OCI-LY7 (cell line): ENCODE results near the gene TM4SF4. TPM values are rescaled to one million over a fixed set of nuclear protein-coding genes. Genes with fewer than 3 reads are reported as not detected.

Experiments
- BruUV-seq: library from RNA; stranded (reverse); fragments of 400-500 nt; replicated peaks from 2 replicates; lab custom pipeline; 2021; lab: Mats Ljungman, UMichigan
- CTCF ChIA-PET: fragments of 300-600 bp; sonication (Branson Sonifier 250); formaldehyde crosslinking; loops from one replicate; lab custom pipeline; 2022; ENCODE audit warnings: antibody characterized with exemption; ENCODE audit not compliant: unreplicated experiment; lab: Charles Lee
- POLR2A ChIA-PET: fragments of 300-600 bp; sonication (Branson Sonifier 250); formaldehyde crosslinking; loops from one replicate; lab custom pipeline; 2022; ENCODE audit warnings: antibody characterized with exemption; lab: Charles Lee
- DNase-seq: peaks from one replicate; pipeline ENCODE4 v3.0.0-alpha.2; 2015; ENCODE audit warnings: low spot score
- H2AFZ ChIP-seq: fragments of 200-600 bp; sonication (generic), shearing (Covaris generic); 2 replicates; pipeline ENCODE4 v1.6.1; 2014; ENCODE audit warnings: mild to moderate bottlenecking, antibody characterized with exemption, low read length, moderate library complexity
- H3K27ac ChIP-seq: fragments of 200-600 bp; sonication (generic); 2 replicates; pipeline ENCODE4 v1.5.1; 2014; ENCODE audit warnings: mixed run types, low read depth, mild to moderate bottlenecking, moderate library complexity, low read length, inconsistent platforms; ENCODE audit not compliant: poor library complexity, severe bottlenecking
- H3K36me3 ChIP-seq: fragments of 200-600 bp; sonication (generic); 2 replicates; pipeline ENCODE4 v1.6.1; 2014; ENCODE audit warnings: mild to moderate bottlenecking, antibody characterized with exemption, low read length, moderate library complexity, mixed read lengths; ENCODE audit not compliant: insufficient read depth
- H3K4me1 ChIP-seq: fragments of 200-600 bp; sonication (generic); 2 replicates; pipeline ENCODE4 v1.5.1; 2014; ENCODE audit warnings: mild to moderate bottlenecking, low read length; ENCODE audit not compliant: insufficient read depth, poor library complexity, severe bottlenecking
- H3K4me2 ChIP-seq: fragments of 200-600 bp; sonication (generic); 2 replicates; pipeline ENCODE4 v1.6.1; 2014; ENCODE audit warnings: mild to moderate bottlenecking, low read length
- H3K4me3 ChIP-seq: fragments of 200-600 bp; sonication (generic); 2 replicates; pipeline ENCODE4 v1.5.1; 2014; ENCODE audit warnings: mild to moderate bottlenecking, low read depth, low read length; ENCODE audit not compliant: poor library complexity, severe bottlenecking
- H3K79me2 ChIP-seq: fragments of 200-600 bp; sonication (generic); 2 replicates; pipeline ENCODE4 v1.6.1; 2016; ENCODE audit warnings: low read depth, mild to moderate bottlenecking, low read length, moderate library complexity, mixed read lengths; ENCODE audit not compliant: insufficient read depth
- H3K9me2 ChIP-seq: fragments of 200-600 bp; sonication (generic); 2 replicates; pipeline ENCODE4 v1.6.1; 2016; ENCODE audit warnings: mild to moderate bottlenecking, low read length, mixed read lengths; ENCODE audit not compliant: insufficient read depth
- H3K9me3 ChIP-seq: fragments of 200-600 bp; sonication (generic); 2 replicates; pipeline ENCODE4 v1.6.1; 2014; ENCODE audit warnings: mild to moderate bottlenecking, mixed run types, low read length, mixed read lengths
- H4K20me1 ChIP-seq: fragments of 200-600 bp; sonication (generic); 2 replicates; pipeline ENCODE4 v1.6.1; 2014; ENCODE audit warnings: mild to moderate bottlenecking, antibody characterized with exemption, low read length, moderate library complexity, mixed read lengths; ENCODE audit not compliant: insufficient read depth
- EZH2phosphoT487 ChIP-seq: fragments of 200-600 bp; sonication (generic); IDR thresholded peaks from 2 replicates; pipeline ENCODE4 v1.6.1; 2018; ENCODE audit warnings: low read depth, borderline replicate concordance, mild to moderate bottlenecking, mixed run types, antibody characterized with exemption, low read length, moderate library complexity, mixed read lengths
- intact Hi-C: fragments of 100-400 bp; cut with micrococcal nuclease; formaldehyde crosslinking; loops from one replicate; pipeline ENCODE4 v1.10.0; 2022; ENCODE audit not compliant: unreplicated experiment
- total RNA-seq, 2 experiments: library from RNA; depleted of rRNA in 1 of 2; stranded (reverse); fragments of >200 nt in 1 of 2; shearing (Covaris generic) in 1 of 2; gene quantifications; 2 replicates each; pipeline ENCODE4 v1.2.3, GENCODE V29; 2014 to 2022
- TF ChIP-seq, protein P1 (sequence below): fragments of 200-600 bp; sonication (generic); conservative IDR thresholded peaks from 2 replicates; pipeline ENCODE4 v1.5.1; 2014; ENCODE audit warnings: mild to moderate bottlenecking, antibody characterized with exemption, low read length, moderate library complexity, mixed read lengths

The TM4SF4 gene
- total RNA-seq, 2 experiments from 2014 or later: not detected

DNA sequence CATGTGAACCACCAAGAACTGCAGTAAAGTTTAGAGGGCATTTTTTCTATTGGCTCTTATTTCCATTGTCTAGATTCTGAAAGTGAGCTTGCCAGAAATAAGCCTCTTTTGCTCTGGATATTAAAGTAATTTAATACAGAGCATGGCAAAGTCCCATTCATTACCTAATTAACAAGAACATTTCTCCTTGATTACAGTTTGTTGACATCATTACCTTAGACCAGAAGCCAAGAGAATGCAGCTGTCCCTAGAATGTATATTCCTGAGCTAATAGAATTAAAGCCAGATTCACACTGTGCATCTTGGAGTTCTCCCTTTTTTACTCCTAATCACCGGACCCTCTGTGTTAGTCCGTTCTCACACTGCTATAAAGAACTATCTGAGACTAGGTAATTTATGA lies 46.4 kb upstream of the TM4SF4 start:
- H3K4me2 ChIP-seq: no peak overlapping the region
- H3K4me3 ChIP-seq: no peak overlapping the region
- H4K20me1 ChIP-seq: no peaks in the 10 kb centered on the region
- BruUV-seq: no TSS peak
- TF ChIP-seq, protein P1, sequence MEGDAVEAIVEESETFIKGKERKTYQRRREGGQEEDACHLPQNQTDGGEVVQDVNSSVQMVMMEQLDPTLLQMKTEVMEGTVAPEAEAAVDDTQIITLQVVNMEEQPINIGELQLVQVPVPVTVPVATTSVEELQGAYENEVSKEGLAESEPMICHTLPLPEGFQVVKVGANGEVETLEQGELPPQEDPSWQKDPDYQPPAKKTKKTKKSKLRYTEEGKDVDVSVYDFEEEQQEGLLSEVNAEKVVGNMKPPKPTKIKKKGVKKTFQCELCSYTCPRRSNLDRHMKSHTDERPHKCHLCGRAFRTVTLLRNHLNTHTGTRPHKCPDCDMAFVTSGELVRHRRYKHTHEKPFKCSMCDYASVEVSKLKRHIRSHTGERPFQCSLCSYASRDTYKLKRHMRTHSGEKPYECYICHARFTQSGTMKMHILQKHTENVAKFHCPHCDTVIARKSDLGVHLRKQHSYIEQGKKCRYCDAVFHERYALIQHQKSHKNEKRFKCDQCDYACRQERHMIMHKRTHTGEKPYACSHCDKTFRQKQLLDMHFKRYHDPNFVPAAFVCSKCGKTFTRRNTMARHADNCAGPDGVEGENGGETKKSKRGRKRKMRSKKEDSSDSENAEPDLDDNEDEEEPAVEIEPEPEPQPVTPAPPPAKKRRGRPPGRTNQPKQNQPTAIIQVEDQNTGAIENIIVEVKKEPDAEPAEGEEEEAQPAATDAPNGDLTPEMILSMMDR: no peak
- no peak for TF ChIP-seq EZH2phosphoT487
- no peaks in the 10 kb centered on the region for H3K79me2 ChIP-seq
- H2AFZ ChIP-seq: no peak overlapping the region
- intact Hi-C loops: no loop called here
- no peak for DNase-seq
- ChIA-PET POLR2A (interaction anchor here (0.6 kb wide), 1 partner anchor 15 kb away, joined by 4 read pairs; no protein-coding TSS in a partner anchor), CTCF (no interaction called here)
- H3K9me3 ChIP-seq: no peaks in the 10 kb centered on the region
- no peaks in the 10 kb centered on the region for H3K4me1 ChIP-seq
- H3K36me3 ChIP-seq: no peaks in the 10 kb centered on the region
- no peaks in the 10 kb centered on the region for H3K9me2 ChIP-seq
- no peak overlapping the region for H3K27ac ChIP-seq

DNA sequence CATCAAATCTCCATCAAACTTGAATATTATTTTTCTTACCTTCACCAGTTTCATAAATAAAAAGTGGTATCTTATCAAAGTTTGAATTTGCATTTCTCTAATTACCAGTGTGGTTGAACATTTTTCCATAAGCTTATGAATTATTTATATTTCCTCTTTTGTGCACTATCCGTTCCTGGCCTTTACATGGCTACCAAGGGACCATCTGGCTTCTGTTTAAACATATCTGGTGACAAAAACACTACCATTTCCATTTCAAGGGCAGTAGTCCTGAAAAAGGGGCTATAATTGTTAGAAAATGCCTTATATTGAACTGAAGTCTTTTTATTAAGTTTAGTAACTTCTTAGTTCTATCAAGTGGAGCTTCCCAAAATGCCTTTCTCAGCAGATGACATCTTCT lies 44.3 kb upstream of the TM4SF4 start:
- Histone ChIP-seq H3K4me1 (no peaks in the 10 kb centered on the region), H3K79me2 (no peaks in the 10 kb centered on the region), H4K20me1 (no peaks in the 10 kb centered on the region), H3K4me2 (no peak overlapping the region), H2AFZ (no peak overlapping the region), H3K9me3 (no peaks in the 10 kb centered on the region), H3K9me2 (no peaks in the 10 kb centered on the region), H3K4me3 (no peak overlapping the region), H3K36me3 (no peaks in the 10 kb centered on the region), H3K27ac (no peak overlapping the region)
- TF ChIP-seq EZH2phosphoT487: no peak
- TF ChIP-seq, protein P1: no peak
- ChIA-PET CTCF (no interaction called here), POLR2A (interaction anchor here (0.6 to 1.1 kb wide), 3 partner anchors 18 to 174 kb away, joined by 3 to 5 read pairs (median 3); no protein-coding TSS in a partner anchor)
- BruUV-seq: no TSS peak
- DNase-seq: no peak
- intact Hi-C loops: no loop called here

DNA sequence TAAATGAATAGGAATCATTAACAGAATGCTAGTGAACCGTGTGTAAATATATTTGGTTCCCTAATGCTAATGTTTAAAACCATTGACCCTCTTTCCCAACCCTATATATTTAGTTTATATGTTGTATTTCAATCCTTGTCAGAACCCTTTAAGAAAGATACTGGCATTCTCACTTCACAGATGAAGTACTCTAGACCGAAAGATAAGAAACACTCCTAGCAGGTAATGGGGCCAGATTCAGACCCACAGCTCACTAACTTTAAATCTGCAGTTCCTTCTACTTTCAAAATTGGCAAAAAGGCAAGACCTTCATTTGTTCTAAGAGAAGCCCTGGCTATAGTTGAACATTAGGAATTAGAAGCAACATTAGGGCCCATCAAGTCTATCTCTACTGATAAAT lies 42.3 kb upstream of the TM4SF4 start:
- POLR2A ChIA-PET: interaction anchor here (1.3 kb wide), 1 partner anchor 16 kb away, joined by 3 read pairs; no protein-coding TSS in a partner anchor
- no peak overlapping the region for H2AFZ ChIP-seq
- no peaks in the 10 kb centered on the region for H3K36me3 ChIP-seq
- no peaks in the 10 kb centered on the region for H3K9me3 ChIP-seq
- H3K9me2 ChIP-seq: no peaks in the 10 kb centered on the region
- DNase-seq: no peak
- H3K79me2 ChIP-seq: no peaks in the 10 kb centered on the region
- no peak overlapping the region for H3K4me3 ChIP-seq
- CTCF ChIA-PET: no interaction called here
- no TSS peak for BruUV-seq
- no peaks in the 10 kb centered on the region for H4K20me1 ChIP-seq
- no peak overlapping the region for H3K4me2 ChIP-seq
- no peak overlapping the region for H3K27ac ChIP-seq
- no peaks in the 10 kb centered on the region for H3K4me1 ChIP-seq
- no peak for TF ChIP-seq EZH2phosphoT487
- TF ChIP-seq, protein P1: no peak
- intact Hi-C loops: no loop called here
